Smooth muscle cell (in vitro differentiated cells): Measurements from ENCODE around the gene EPHA1. TPM values are rescaled to one million over a fixed set of nuclear protein-coding genes. Genes with fewer than 3 reads are reported as not detected.

ENCODE experiments used
- DNase-seq: peaks from one replicate; lab custom pipeline; 2025; ENCODE audit not compliant: unreplicated experiment; lab: John Stamatoyannopoulos, UW
- H2AFZ ChIP-seq: fragments of 200-600 bp; sonication (generic); 2 replicates; pipeline ENCODE4 v1.6.0; 2016; ENCODE audit warnings: antibody characterized with exemption, low read depth, mild to moderate bottlenecking
- H3F3A ChIP-seq: fragments of 200-600 bp; sonication (generic); 2 replicates; pipeline ENCODE4 v1.6.0; 2017; ENCODE audit warnings: antibody characterized with exemption, low read depth
- H3K27ac ChIP-seq: fragments of 200-600 bp; sonication (generic); 2 replicates; pipeline ENCODE4 v1.5.1; 2016; ENCODE audit warnings: low read depth, mild to moderate bottlenecking
- H3K27me3 ChIP-seq: fragments of 200-600 bp; sonication (generic); 2 replicates; pipeline ENCODE4 v1.6.1; 2016; ENCODE audit warnings: low read depth, mild to moderate bottlenecking
- H3K36me3 ChIP-seq: fragments of 200-600 bp; sonication (generic); 2 replicates; pipeline ENCODE4 v1.5.1; 2016; ENCODE audit warnings: low read depth
- H3K4me1 ChIP-seq: fragments of 200-600 bp; sonication (generic); 2 replicates; pipeline ENCODE4 v1.5.1; 2016; ENCODE audit warnings: low read depth
- H3K4me2 ChIP-seq: fragments of 200-600 bp; sonication (generic); 2 replicates; pipeline ENCODE4 v1.6.0; 2016; ENCODE audit warnings: mild to moderate bottlenecking
- H3K4me3 ChIP-seq: fragments of 200-600 bp; sonication (generic); 2 replicates; pipeline ENCODE4 v1.5.1; 2016; ENCODE audit warnings: mild to moderate bottlenecking
- H3K79me2 ChIP-seq: fragments of 200-600 bp; sonication (generic); 2 replicates; pipeline ENCODE4 v1.6.0; 2016; ENCODE audit warnings: low read depth, mild to moderate bottlenecking
- H3K9ac ChIP-seq: fragments of 200-600 bp; sonication (generic); 2 replicates; pipeline ENCODE4 v1.6.0; 2016; ENCODE audit warnings: low read depth
- H3K9me3 ChIP-seq: fragments of 200-600 bp; sonication (generic); replicated peaks from 2 replicates; pipeline ENCODE4 v1.5.1; 2016; ENCODE audit warnings: low read depth
- H4K20me1 ChIP-seq: fragments of 200-600 bp; sonication (generic); 2 replicates; pipeline ENCODE4 v1.6.0; 2016; ENCODE audit warnings: low read depth
- CTCF ChIP-seq: fragments of 200-600 bp; sonication (generic); IDR thresholded peaks from 2 replicates; pipeline ENCODE4 v1.5.1; 2017; ENCODE audit warnings: borderline replicate concordance, mild to moderate bottlenecking, antibody characterized with exemption; ENCODE audit not compliant: insufficient read depth, poor library complexity, severe bottlenecking
- WGBS: methylation state at CpG from one replicate; pipeline ENCODE4 v1.1.7; 2016; ENCODE audit warnings: low lambda C conversion rate; 5-methylcytosine and 5-hydroxymethylcytosine counted together
- polyA plus RNA-seq: library from polyadenylated mRNA; unstranded; fragments of >200 nt; fragmentation: Nextera tagmentation; extraction: Ambion mirVana; gene quantifications from 2 replicates; pipeline ENCODE4 v1.2.1, GENCODE V29; 2016
- total RNA-seq: library from RNA; depleted of rRNA; stranded (reverse); fragments of >200 nt; gene quantifications from 2 replicates; pipeline ENCODE4 v1.2.3, GENCODE V29; 2014

Gene EPHA1
- total and polyA plus RNA-seq, 2 experiments from 2014 or later: 8.7 to 19.1 TPM

- no peak for TF ChIP-seq CTCF
Observed at GRCh38 chr7:143356414-143357050, 52.1 kb downstream of the EPHA1 start.

GRCh38 chr7:143355450-143356385 is 52.9 kb downstream of the EPHA1 start:
- WGBS: 91% methylated on average over 16 of the region's 16 CpGs
- DNase-seq: no peak
- Histone ChIP-seq H3K79me2 (no peaks in the 10 kb centered on the region), H3K9ac (no peak overlapping the region), H3K4me1 (peaks cover 15% of the 10 kb centered on the region), H4K20me1 (no peaks in the 10 kb centered on the region), H3K36me3 (no peaks in the 10 kb centered on the region), H3F3A (no peaks in the 10 kb centered on the region), H3K9me3 (no peaks in the 10 kb centered on the region), H2AFZ (no peak overlapping the region), H3K27ac (no peak overlapping the region), H3K27me3 (peaks cover 16% of the 10 kb centered on the region), H3K4me2 (no peak overlapping the region), H3K4me3 (no peak overlapping the region)
- no peak for TF ChIP-seq CTCF

More at GRCh38 chr7:143356414-143357050, 52.1 kb downstream of the EPHA1 start:
- Histone ChIP-seq H3K27ac (no peak overlapping the region), H3K9me3 (no peaks in the 10 kb centered on the region), H3F3A (no peaks in the 10 kb centered on the region), H3K27me3 (peaks cover 24% of the 10 kb centered on the region), H3K9ac (no peak overlapping the region), H3K79me2 (no peaks in the 10 kb centered on the region), H3K4me2 (no peak overlapping the region), H3K4me3 (no peak overlapping the region), H3K4me1 (peaks cover 15% of the 10 kb centered on the region), H3K36me3 (no peaks in the 10 kb centered on the region), H4K20me1 (no peaks in the 10 kb centered on the region), H2AFZ (no peak overlapping the region)
- no peak for DNase-seq
- WGBS: 87% methylated on average over 13 of the region's 13 CpGs

GRCh38 chr7:143354965-143355364 is 53.7 kb downstream of the EPHA1 start:
- TF ChIP-seq CTCF: no peak
- WGBS: 86% methylated on average over 8 of the region's 8 CpGs

More at GRCh38 chr7:143354965-143355364, 53.7 kb downstream of the EPHA1 start:
- no peaks in the 10 kb centered on the region for H3K9me3 ChIP-seq
- H3K27me3 ChIP-seq: peaks cover 8% of the 10 kb centered on the region
- H2AFZ ChIP-seq: no peak overlapping the region
- H3K4me1 ChIP-seq: peaks cover 15% of the 10 kb centered on the region
- no peak overlapping the region for H3K27ac ChIP-seq
- H3K36me3 ChIP-seq: no peaks in the 10 kb centered on the region
- no peaks in the 10 kb centered on the region for H3K79me2 ChIP-seq
- no peak overlapping the region for H3K9ac ChIP-seq
- H3F3A ChIP-seq: no peaks in the 10 kb centered on the region
- H4K20me1 ChIP-seq: no peaks in the 10 kb centered on the region
- DNase-seq: no peak
- H3K4me3 ChIP-seq: no peak overlapping the region
- H3K4me2 ChIP-seq: no peak overlapping the region
